Measurements from ENCODE around the gene CAMTA1. TPM values are rescaled to one million over a fixed set of nuclear protein-coding genes. Genes with fewer than 3 reads are reported as not detected.

CAMTA1 gene
- total RNA-seq, 1 experiment from 2014 or later: 69.5 TPM

GRCh38 chr1:7535016-7535415 is 749.8 kb downstream of the CAMTA1 start:
- Histone ChIP-seq H3K79me2 (ENCODE audit: insufficient read depth, low read length) (no peaks in the 10 kb centered on the region), H3K36me3 (ENCODE audit: control insufficient read depth in 1 of 2, insufficient read depth in 2 of 2, low read length in 2 of 2) (no peaks in the 10 kb centered on the region), H2AFZ (ENCODE audit: low read depth, low read length, poor library complexity, severe bottlenecking) (no peak overlapping the region), H3K4me1 (ENCODE audit: control insufficient read depth in 1 of 2, insufficient read depth in 2 of 2, low read length in 2 of 2) (peaks cover 0 to 19% of the 10 kb centered on the region in 2 experiments; a peak in 2 of 4 replicates), H3K4me2 (ENCODE audit: low read length) (no peak overlapping the region), H3K27ac (ENCODE audit: low read depth, low read length) (no peak overlapping the region), H4K20me1 (ENCODE audit: insufficient read depth) (no peaks in the 10 kb centered on the region), H3K27me3 (ENCODE audit: insufficient read depth, low read length) (no peaks in the 10 kb centered on the region), H3K9me3 (ENCODE audit: control insufficient read depth in 1 of 2, insufficient read depth in 1 of 2, low read depth in 1 of 2, low read length in 2 of 2) (no peaks in the 10 kb centered on the region), H3K9me2 (ENCODE audit: insufficient read depth) (no peaks in the 10 kb centered on the region), H3K4me3 (replicated peaks in 1 of 2; ENCODE audit: low read depth in 1 of 2, low read length in 2 of 2) (no peak overlapping the region), H3K9ac (ENCODE audit: low read length) (no peak overlapping the region)
- ChIA-PET CTCF (no interaction called here), RAD21 (ENCODE audit: low non-redundant PET in 1 of 2, low total read pairs in 2 of 2, uncharacterized antibody in 2 of 2, unreplicated experiment in 2 of 2) (no interaction called here), POLR2A (no interaction called here)
- DNase-seq (ENCODE audit: low read depth, low spot score): no peak
- no TSS peak for BruUV-seq (replicated peaks)
- TF ChIP-seq ELF1 (IDR thresholded peaks at IDR 0.05; ENCODE audit: borderline replicate concordance, low read depth) (no peak), POLR2AphosphoS5 (IDR thresholded peaks at IDR 0.05; ENCODE audit: low read depth, low read length) (no peak), CEBPB (IDR thresholded peaks at IDR 0.05; ENCODE audit: low read depth) (no peak)
- no peak for ATAC-seq
- intact Hi-C loops (cut with micrococcal nuclease): no loop called here

- no peak for ATAC-seq
- no peaks in the 10 kb centered on the region for H3K27me3 ChIP-seq (ENCODE audit: insufficient read depth, low read length)
These were observed 751.0 kb downstream of the CAMTA1 start for GRCh38 chr1:7535934-7536878.

More at GRCh38 chr1:7535934-7536878, 751.0 kb downstream of the CAMTA1 start:
- ChIA-PET RAD21 (ENCODE audit: low non-redundant PET in 1 of 2, low total read pairs in 2 of 2, uncharacterized antibody in 2 of 2, unreplicated experiment in 2 of 2) (no interaction called here), POLR2A (no interaction called here), CTCF (interaction anchor here (0.6 kb wide), 1 partner anchor 1606 kb away, joined by 3 read pairs; no protein-coding TSS in a partner anchor)
- Histone ChIP-seq H3K27ac (ENCODE audit: low read depth, low read length) (no peak overlapping the region), H3K4me1 (ENCODE audit: control insufficient read depth in 1 of 2, insufficient read depth in 2 of 2, low read length in 2 of 2) (peaks cover 0 to 20% of the 10 kb centered on the region in 2 experiments; a peak in 2 of 4 replicates), H3K4me3 (replicated peaks in 1 of 2; ENCODE audit: low read depth in 1 of 2, low read length in 2 of 2) (no peak overlapping the region), H2AFZ (ENCODE audit: low read depth, low read length, poor library complexity, severe bottlenecking) (no peak overlapping the region), H4K20me1 (ENCODE audit: insufficient read depth) (no peaks in the 10 kb centered on the region), H3K4me2 (ENCODE audit: low read length) (no peak overlapping the region), H3K9me2 (ENCODE audit: insufficient read depth) (no peaks in the 10 kb centered on the region), H3K36me3 (ENCODE audit: control insufficient read depth in 1 of 2, insufficient read depth in 2 of 2, low read length in 2 of 2) (no peaks in the 10 kb centered on the region), H3K79me2 (ENCODE audit: insufficient read depth, low read length) (no peaks in the 10 kb centered on the region), H3K9me3 (ENCODE audit: control insufficient read depth in 1 of 2, insufficient read depth in 1 of 2, low read depth in 1 of 2, low read length in 2 of 2) (no peaks in the 10 kb centered on the region), H3K9ac (ENCODE audit: low read length) (no peak overlapping the region)
- no TSS peak for BruUV-seq (replicated peaks)
- no peak for DNase-seq (ENCODE audit: low read depth, low spot score)
- TF ChIP-seq CEBPB (IDR thresholded peaks at IDR 0.05; ENCODE audit: low read depth) (no peak), POLR2AphosphoS5 (IDR thresholded peaks at IDR 0.05; ENCODE audit: low read depth, low read length) (no peak), ZFX (IDR thresholded peaks at IDR 0.05) (no peak), ELF1 (IDR thresholded peaks at IDR 0.05; ENCODE audit: borderline replicate concordance, low read depth) (no peak), RAD21 (IDR thresholded peaks at IDR 0.05; ENCODE audit: low read depth) (no peak), EZH2 (IDR thresholded peaks at IDR 0.05) (no peak)
- intact Hi-C loops (cut with micrococcal nuclease): no loop called here

Data from HCT116 (cell line).